HepG2 (cell line): ENCODE measurements around the gene SYNGAP1. TPM values are rescaled to one million over a fixed set of nuclear protein-coding genes. Genes with fewer than 3 reads are reported as not detected.

Experiments used
- CBFB ChIP-seq: sonication (generic); formaldehyde crosslinking; IDR thresholded peaks from 2 replicates; pipeline ENCODE4 v1.4.0; 2020; ENCODE audit warnings: missing genetic modification reagents
- DRAP1 ChIP-seq: IDR thresholded peaks from 2 replicates; pipeline ENCODE4 v1.6.1; 2016; ENCODE audit warnings: missing genetic modification reagents, missing compliant biosample characterization
- EEA1 ChIP-seq: sonication (generic); formaldehyde crosslinking; IDR thresholded peaks from 2 replicates; pipeline ENCODE4 v1.5.1; 2020; ENCODE audit warnings: mild to moderate bottlenecking, missing genetic modification reagents, borderline replicate concordance
- ERF ChIP-seq: IDR thresholded peaks from 2 replicates; pipeline ENCODE4 v1.6.1; 2018; ENCODE audit warnings: missing biosample characterization, missing genetic modification reagents
- HOXA5 ChIP-seq: sonication (generic); formaldehyde crosslinking; IDR thresholded peaks from 2 replicates; pipeline ENCODE4 v1.4.0; 2020; ENCODE audit warnings: missing genetic modification reagents
- IKZF4 ChIP-seq: sonication (generic); formaldehyde crosslinking; IDR thresholded peaks from 2 replicates; pipeline ENCODE4 v1.5.1; 2020; ENCODE audit warnings: borderline replicate concordance, mild to moderate bottlenecking, low read depth, missing genetic modification reagents; ENCODE audit errors: not compliant biosample characterization
- ISL2 ChIP-seq: sonication (generic); formaldehyde crosslinking; IDR thresholded peaks from 2 replicates; pipeline ENCODE4 v1.5.0; 2020; ENCODE audit warnings: missing genetic modification reagents
- ISX ChIP-seq: sonication (generic); formaldehyde crosslinking; conservative IDR thresholded peaks from 2 replicates; pipeline ENCODE4 v1.5.0; 2020; ENCODE audit warnings: missing genetic modification reagents
- MAZ ChIP-seq, 2 experiments: sonication (generic) in 1 of 2; formaldehyde crosslinking in 1 of 2; IDR thresholded peaks; 2 replicates each; pipeline versions ENCODE4 v1.5.0 to v1.6.1; 2012 to 2020; ENCODE audit warnings: low read depth in 2 of 2, mild to moderate bottlenecking in 2 of 2, borderline replicate concordance in 1 of 2, improper control_type of control experiment in 1 of 2, low read length in 1 of 2, missing genetic modification reagents in 1 of 2, moderate library complexity in 1 of 2
- MBD4 ChIP-seq: IDR thresholded peaks from 2 replicates; pipeline ENCODE4 v1.6.1; 2012; ENCODE audit warnings: low read length, inconsistent platforms, borderline replicate concordance
- NFKBIZ ChIP-seq: IDR thresholded peaks from 2 replicates; pipeline ENCODE4 v1.6.1; 2018; ENCODE audit warnings: missing genetic modification reagents, missing compliant biosample characterization
- NFRKB ChIP-seq: fragments of 450-650 bp; IDR thresholded peaks from 2 replicates; pipeline ENCODE4 v1.6.1; 2017
- POGK ChIP-seq: sonication (generic); formaldehyde crosslinking; conservative IDR thresholded peaks from 2 replicates; pipeline ENCODE4 v1.8.0; 2022; ENCODE audit warnings: mild to moderate bottlenecking, moderate library complexity, missing genetic modification reagents
- POLR2A ChIP-seq, 2 experiments: IDR thresholded peaks; 2 replicates each; pipeline ENCODE4 v1.6.1; 2011; ENCODE audit warnings: low read depth in 2 of 2, low read length in 2 of 2, mild to moderate bottlenecking in 1 of 2, moderate library complexity in 1 of 2; ENCODE audit not compliant: insufficient read depth in 1 of 2
- SIX4 ChIP-seq: sonication (generic); formaldehyde crosslinking; IDR thresholded peaks from 2 replicates; pipeline ENCODE4 v1.4.0; 2020; ENCODE audit warnings: missing genetic modification reagents
- TMF1 ChIP-seq: sonication (generic); formaldehyde crosslinking; IDR thresholded peaks from 2 replicates; pipeline ENCODE4 v1.8.1; 2022; ENCODE audit warnings: low read depth, missing genetic modification reagents
- ZNF10 ChIP-seq: sonication (generic); formaldehyde crosslinking; IDR thresholded peaks from 2 replicates; pipeline ENCODE4 v1.4.0; 2020; ENCODE audit warnings: mild to moderate bottlenecking, low read depth, missing genetic modification reagents, borderline replicate concordance
- ZNF253 ChIP-seq: sonication (generic); formaldehyde crosslinking; IDR thresholded peaks from 2 replicates; pipeline ENCODE4 v1.8.0; 2022; ENCODE audit warnings: mild to moderate bottlenecking, missing genetic modification reagents, borderline replicate concordance
- ZNF282 ChIP-seq: fragments of 450-650 bp; IDR thresholded peaks from 2 replicates; pipeline ENCODE4 v1.6.1; 2018; ENCODE audit not compliant: partially characterized antibody
- ZNF383 ChIP-seq: sonication (generic); formaldehyde crosslinking; IDR thresholded peaks from 2 replicates; pipeline ENCODE4 v1.4.0; 2020; ENCODE audit warnings: missing genetic modification reagents, mild to moderate bottlenecking, borderline replicate concordance
- ZNF530 ChIP-seq: sonication (generic); formaldehyde crosslinking; IDR thresholded peaks from 2 replicates; pipeline ENCODE4 v1.5.0; 2020; ENCODE audit warnings: low read depth, mild to moderate bottlenecking, missing genetic modification reagents
- ZNF558 ChIP-seq: sonication (generic); formaldehyde crosslinking; IDR thresholded peaks from 2 replicates; pipeline ENCODE4 v1.9.0; 2022; ENCODE audit warnings: mild to moderate bottlenecking, missing genetic modification reagents, borderline replicate concordance
- ZSCAN22 ChIP-seq: sonication (generic); formaldehyde crosslinking; IDR thresholded peaks from 2 replicates; pipeline ENCODE4 v1.4.0; 2020; ENCODE audit warnings: mild to moderate bottlenecking, missing genetic modification reagents
- polyA plus RNA-seq, 8 experiments: library from polyadenylated mRNA; depleted of rRNA in 3 of 8; stranded (reverse) in 7 of 8; unstranded in 1 of 8; fragments of >200 nt; fragmentation: Illumina TruSeq in 4 of 8; extraction: Trizol in 4 of 8; gene quantifications; 2 replicates each; pipeline versions ENCODE4 v1.2.1 to v1.2.3, GENCODE V29; 2011 to 2016; ENCODE audit warnings: low read depth in 4 of 8, missing spikeins in 1 of 8, mixed read lengths in 1 of 8; ENCODE audit not compliant: insufficient read depth in 1 of 8
- total RNA-seq, 5 experiments: library from RNA; depleted of rRNA; stranded (reverse); fragments of >200 nt; fragmentation: Illumina TruSeq; extraction: Trizol; gene quantifications; 2 replicates each; pipeline ENCODE4 v1.2.3, GENCODE V29; 2016; ENCODE audit warnings: low read depth in 1 of 5
- TF ChIP-seq, protein P1 (sequence below): sonication (generic); formaldehyde crosslinking; IDR thresholded peaks from 2 replicates; pipeline ENCODE4 v1.5.0; 2020; ENCODE audit warnings: mild to moderate bottlenecking, missing genetic modification reagents
- TF ChIP-seq, protein P2 (sequence below): sonication (generic); formaldehyde crosslinking; IDR thresholded peaks from 2 replicates; pipeline ENCODE4 v1.4.0; 2020; ENCODE audit warnings: mild to moderate bottlenecking, missing genetic modification reagents
- TF ChIP-seq, protein P3 (sequence below): sonication (generic); formaldehyde crosslinking; IDR thresholded peaks from 2 replicates; pipeline ENCODE4 v1.5.0; 2020; ENCODE audit warnings: missing genetic modification reagents

The SYNGAP1 gene
- total and polyA plus RNA-seq, 2 of the 13 experiments (the other 11 are each of a cell fraction or from before 2014, with no cell fraction given), result 0.75 to 1.1 TPM

DNA sequence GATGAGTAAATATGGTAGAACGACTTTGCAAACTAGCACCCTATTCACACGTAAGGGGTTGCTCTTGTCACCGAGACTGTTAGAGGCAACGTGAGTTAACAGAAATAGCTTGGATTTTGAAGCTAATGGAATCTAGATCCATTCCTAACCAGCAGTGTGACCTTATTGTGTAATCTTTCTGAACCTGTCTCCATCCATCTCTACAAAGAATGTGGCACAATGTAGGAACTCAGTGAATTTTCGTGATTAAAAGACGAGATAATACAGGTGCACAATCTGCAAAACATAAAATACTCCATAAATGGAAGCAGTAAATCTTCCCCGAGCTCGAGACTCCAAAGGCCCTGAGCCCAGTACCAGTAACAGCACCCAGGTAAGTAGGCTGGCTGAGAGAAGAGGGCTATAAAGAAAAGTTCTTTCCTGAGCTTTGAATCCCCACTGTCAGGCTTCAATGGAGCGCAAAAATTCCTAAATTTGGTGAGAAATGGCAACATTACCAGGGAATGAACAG, 29.0 kb upstream of the SYNGAP1 start (continued):
- TF ChIP-seq CBFB (CRISPR knock-in tag) (no peak), TMF1 (CRISPR knock-in tag) (no peak), NFKBIZ (CRISPR knock-in tag) (no peak), NFRKB (no peak), ISL2 (CRISPR knock-in tag) (no peak), ZNF282 (no peak), ISX (CRISPR knock-in tag) (no peak), ZNF558 (CRISPR knock-in tag) (no peak), ERF (CRISPR knock-in tag) (no peak), MBD4 (no peak), ZSCAN22 (CRISPR knock-in tag) (0 out of 2 replicates have a peak, but pooled peaks have one; percentile 32), HOXA5 (CRISPR knock-in tag) (no peak), DRAP1 (CRISPR knock-in tag) (no peak), ZNF530 (CRISPR knock-in tag) (no peak), ZNF383 (CRISPR knock-in tag) (0 out of 2 replicates have a peak, but pooled peaks have one; percentile 6), ZNF10 (CRISPR knock-in tag) (no peak), IKZF4 (no peak), POLR2A (IDR thresholded peaks at IDR 0.05; ENCODE audit: insufficient read depth in 1 of 2, low read depth in 2 of 2, low read length in 2 of 2) (peak in 1 of 2 experiments; percentile 51; a peak in 1 of 4 replicates), EEA1 (CRISPR knock-in tag) (no peak), POGK (no peak), MAZ (IDR thresholded peaks at IDR 0.05; ENCODE audit: borderline replicate concordance, low read depth, low read length) (no peak), MAZ (CRISPR knock-in tag; IDR thresholded peaks at IDR 0.05; ENCODE audit: low read depth) (no peak), ZNF253 (CRISPR knock-in tag) (peak; percentile 70; the same call in 1 of the 2 replicates), SIX4 (CRISPR knock-in tag) (no peak)
- TF ChIP-seq, protein P1, sequence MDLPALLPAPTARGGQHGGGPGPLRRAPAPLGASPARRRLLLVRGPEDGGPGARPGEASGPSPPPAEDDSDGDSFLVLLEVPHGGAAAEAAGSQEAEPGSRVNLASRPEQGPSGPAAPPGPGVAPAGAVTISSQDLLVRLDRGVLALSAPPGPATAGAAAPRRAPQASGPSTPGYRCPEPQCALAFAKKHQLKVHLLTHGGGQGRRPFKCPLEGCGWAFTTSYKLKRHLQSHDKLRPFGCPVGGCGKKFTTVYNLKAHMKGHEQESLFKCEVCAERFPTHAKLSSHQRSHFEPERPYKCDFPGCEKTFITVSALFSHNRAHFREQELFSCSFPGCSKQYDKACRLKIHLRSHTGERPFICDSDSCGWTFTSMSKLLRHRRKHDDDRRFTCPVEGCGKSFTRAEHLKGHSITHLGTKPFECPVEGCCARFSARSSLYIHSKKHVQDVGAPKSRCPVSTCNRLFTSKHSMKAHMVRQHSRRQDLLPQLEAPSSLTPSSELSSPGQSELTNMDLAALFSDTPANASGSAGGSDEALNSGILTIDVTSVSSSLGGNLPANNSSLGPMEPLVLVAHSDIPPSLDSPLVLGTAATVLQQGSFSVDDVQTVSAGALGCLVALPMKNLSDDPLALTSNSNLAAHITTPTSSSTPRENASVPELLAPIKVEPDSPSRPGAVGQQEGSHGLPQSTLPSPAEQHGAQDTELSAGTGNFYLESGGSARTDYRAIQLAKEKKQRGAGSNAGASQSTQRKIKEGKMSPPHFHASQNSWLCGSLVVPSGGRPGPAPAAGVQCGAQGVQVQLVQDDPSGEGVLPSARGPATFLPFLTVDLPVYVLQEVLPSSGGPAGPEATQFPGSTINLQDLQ, result 0 out of 2 replicates have a peak, but pooled peaks have one; percentile 51
- TF ChIP-seq, protein P2, sequence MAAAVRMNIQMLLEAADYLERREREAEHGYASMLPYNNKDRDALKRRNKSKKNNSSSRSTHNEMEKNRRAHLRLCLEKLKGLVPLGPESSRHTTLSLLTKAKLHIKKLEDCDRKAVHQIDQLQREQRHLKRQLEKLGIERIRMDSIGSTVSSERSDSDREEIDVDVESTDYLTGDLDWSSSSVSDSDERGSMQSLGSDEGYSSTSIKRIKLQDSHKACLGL (CRISPR knock-in tag), result no peak
- TF ChIP-seq, protein P3, sequence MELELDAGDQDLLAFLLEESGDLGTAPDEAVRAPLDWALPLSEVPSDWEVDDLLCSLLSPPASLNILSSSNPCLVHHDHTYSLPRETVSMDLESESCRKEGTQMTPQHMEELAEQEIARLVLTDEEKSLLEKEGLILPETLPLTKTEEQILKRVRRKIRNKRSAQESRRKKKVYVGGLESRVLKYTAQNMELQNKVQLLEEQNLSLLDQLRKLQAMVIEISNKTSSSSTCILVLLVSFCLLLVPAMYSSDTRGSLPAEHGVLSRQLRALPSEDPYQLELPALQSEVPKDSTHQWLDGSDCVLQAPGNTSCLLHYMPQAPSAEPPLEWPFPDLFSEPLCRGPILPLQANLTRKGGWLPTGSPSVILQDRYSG, result no peak; the same call in 1 of the 2 replicates
